HEK293 (cell line): ENCODE measurements around the gene VPS54.
"Not testable (repeated sequence)": the region's sequence is repeated elsewhere in the genome, so short reads cannot be mapped to it uniquely, and the experiment has no call there.

ENCODE experiments used
- CTCF ChIA-PET: fragments of 350-600 bp; formaldehyde crosslinking; extraction: SDS; loops from one replicate; lab custom pipeline; 2021; ENCODE audit warnings: antibody characterized with exemption; lab: Yijun Ruan, JAX
- POLR2A ChIA-PET: fragments of 300-600 bp; formaldehyde crosslinking; extraction: SDS; loops from one replicate; lab custom pipeline; 2020; ENCODE audit warnings: antibody characterized with exemption, inconsistent platforms; lab: Yijun Ruan, JAX
- H3K27ac ChIP-seq: fragments of 200-500 bp; sonication (Bioruptor generic); 2 replicates; pipeline ENCODE4 v1.5.1; 2014; ENCODE audit warnings: low read depth, low read length, control low read depth, inconsistent platforms; ENCODE audit errors: extremely low read depth
- H3K36me3 ChIP-seq, 2 experiments: fragments of 200-500 bp in 1 of 2; sonication (Bioruptor generic) in 1 of 2; 1 replicate in 1 of 2; 2 replicates in 1 of 2; pipeline ENCODE4 v1.5.1; 2014 to 2017; ENCODE audit warnings: inconsistent platforms in 2 of 2, low read length in 2 of 2; ENCODE audit not compliant: control insufficient read depth in 2 of 2, insufficient read depth in 1 of 2
- H3K4me1 ChIP-seq: fragments of 200-500 bp; sonication (Bioruptor generic); 2 replicates; pipeline ENCODE4 v1.5.1; 2014; ENCODE audit warnings: mild to moderate bottlenecking, low read length, inconsistent platforms; ENCODE audit not compliant: control insufficient read depth, insufficient read depth
- H3K4me3 ChIP-seq: 2 replicates; pipeline ENCODE4 v1.5.1; 2011; ENCODE audit warnings: low read depth, mild to moderate bottlenecking, control low read depth, low read length, moderate library complexity
- H3K9me3 ChIP-seq: fragments of 200-500 bp; sonication (Bioruptor generic); 2 replicates; pipeline ENCODE4 v1.5.1; 2014; ENCODE audit warnings: low read depth, low read length, inconsistent platforms; ENCODE audit not compliant: control insufficient read depth, insufficient read depth
- RBAK ChIP-seq: fragments of 450-650 bp; formaldehyde crosslinking; IDR thresholded peaks from 2 replicates; pipeline ENCODE4 v1.5.1; 2016; ENCODE audit warnings: missing biosample characterization, missing genetic modification characterization
- REPIN1 ChIP-seq: fragments of 450-650 bp; formaldehyde crosslinking; IDR thresholded peaks from 2 replicates; pipeline ENCODE4 v1.5.1; 2017; ENCODE audit warnings: missing biosample characterization, missing genetic modification characterization, low read depth
- ZBTB49 ChIP-seq: fragments of 450-650 bp; formaldehyde crosslinking; IDR thresholded peaks from 2 replicates; pipeline ENCODE4 v1.5.1; 2016; ENCODE audit warnings: missing biosample characterization, missing genetic modification characterization, low read depth
- ZBTB6 ChIP-seq: fragments of 450-650 bp; formaldehyde crosslinking; IDR thresholded peaks from 2 replicates; pipeline ENCODE4 v1.5.1; 2017; ENCODE audit warnings: missing biosample characterization, missing genetic modification characterization
- ZNF610 ChIP-seq: fragments of 450-650 bp; formaldehyde crosslinking; IDR thresholded peaks from 2 replicates; pipeline ENCODE4 v1.5.1; 2016; ENCODE audit warnings: missing biosample characterization, missing genetic modification characterization, borderline replicate concordance

Gene VPS54

GRCh38 chr2:63999049-63999448 lies 20.2 kb downstream of the VPS54 start:
- no peaks in the 10 kb centered on the region; a peak in 1 of 3 replicates for H3K36me3 ChIP-seq
- no peak overlapping the region for H3K27ac ChIP-seq
- H3K4me1 ChIP-seq = no peaks in the 10 kb centered on the region
- no peak overlapping the region for H3K4me3 ChIP-seq
- no peaks in the 10 kb centered on the region for H3K9me3 ChIP-seq
- TF ChIP-seq ZBTB6 (tag by site-specific recombination) (no peak), ZNF610 (no peak), RBAK (tag by site-specific recombination) (no peak), ZBTB49 (tag by site-specific recombination) (no peak)
- TF ChIP-seq, all 188 proteins: peak for 0
- CTCF ChIA-PET = no interaction called here
- POLR2A ChIA-PET = no interaction called here

- H3K36me3 ChIP-seq, POLR2A ChIA-PET, H3K4me1 ChIP-seq, H3K4me3 ChIP-seq, H3K9me3 ChIP-seq, H3K27ac ChIP-seq: not testable (repeated sequence)
- CTCF ChIA-PET = interaction anchor here (0.7 kb wide), 1 partner anchor 419 kb away, joined by 3 read pairs; no protein-coding TSS in a partner anchor
Measured at GRCh38 chr2:63996582-63997198, 22.5 kb downstream of the VPS54 start.

- H3K36me3 ChIP-seq, CTCF ChIA-PET, H3K27ac ChIP-seq, H3K4me3 ChIP-seq, H3K9me3 ChIP-seq, POLR2A ChIA-PET, H3K4me1 ChIP-seq: not testable (repeated sequence)
Measured at GRCh38 chr2:63994329-63995070, 24.7 kb downstream of the VPS54 start.

- no peak overlapping the region for H3K27ac ChIP-seq
- POLR2A ChIA-PET = no interaction called here
- no peaks in the 10 kb centered on the region; a peak in 1 of 3 replicates for H3K36me3 ChIP-seq
- H3K9me3 ChIP-seq = no peaks in the 10 kb centered on the region
- no peaks in the 10 kb centered on the region for H3K4me1 ChIP-seq
- TF ChIP-seq REPIN1 (tag by site-specific recombination) = no peak
- CTCF ChIA-PET = no interaction called here
- no peak overlapping the region for H3K4me3 ChIP-seq
Measured at GRCh38 chr2:63993871-63994270, 25.4 kb downstream of the VPS54 start.

- H3K4me3 ChIP-seq, H3K4me1 ChIP-seq, H3K36me3 ChIP-seq, CTCF ChIA-PET, POLR2A ChIA-PET, H3K27ac ChIP-seq, H3K9me3 ChIP-seq: not testable (repeated sequence)
Measured at GRCh38 chr2:63993130-63993584, 26.1 kb downstream of the VPS54 start.
